Measurements from ENCODE around the gene GRIN2D. TPM values are rescaled to one million over a fixed set of nuclear protein-coding genes. Genes with fewer than 3 reads are reported as not detected.
"Not testable (repeated sequence)": the region's sequence is repeated elsewhere in the genome, so short reads cannot be mapped to it uniquely, and the experiment has no call there.

The GRIN2D gene
- polyA plus RNA-seq, 1 donor from 2014 or later: 1.8 TPM

- Histone ChIP-seq H3K27ac (ENCODE audit: low read length) (no peak overlapping the region), H3K4me3 (ENCODE audit: low read length) (no peak overlapping the region), H3K9ac (ENCODE audit: low read length) (no peak overlapping the region), H3K4me2 (ENCODE audit: low read length) (no peak overlapping the region), H3K9me2 (ENCODE audit: insufficient read depth, low read length) (no peaks in the 10 kb centered on the region), H3F3A (ENCODE audit: insufficient read depth, low read length, poor library complexity, severe bottlenecking) (no peaks in the 10 kb centered on the region), H3K36me3 (ENCODE audit: insufficient read depth, low read length) (no peaks in the 10 kb centered on the region), H3K27me3 (ENCODE audit: insufficient read depth, low read depth, low read length) (no peaks in the 10 kb centered on the region), H2AFZ (ENCODE audit: low read depth, low read length) (no peak overlapping the region), H3K9me3 (ENCODE audit: low read length) (no peaks in the 10 kb centered on the region), H4K20me1 (ENCODE audit: insufficient read depth) (no peaks in the 10 kb centered on the region), H3K79me2 (replicated peaks; ENCODE audit: insufficient read depth, low read length) (no peaks in the 10 kb centered on the region)
- TF ChIP-seq EP300 (conservative IDR thresholded peaks at IDR 0.05; ENCODE audit: poor library complexity, severe bottlenecking) (no peak), MXI1 (conservative IDR thresholded peaks at IDR 0.05; ENCODE audit: poor library complexity, severe bottlenecking) (no peak)
- TF ChIP-seq, protein P1, sequence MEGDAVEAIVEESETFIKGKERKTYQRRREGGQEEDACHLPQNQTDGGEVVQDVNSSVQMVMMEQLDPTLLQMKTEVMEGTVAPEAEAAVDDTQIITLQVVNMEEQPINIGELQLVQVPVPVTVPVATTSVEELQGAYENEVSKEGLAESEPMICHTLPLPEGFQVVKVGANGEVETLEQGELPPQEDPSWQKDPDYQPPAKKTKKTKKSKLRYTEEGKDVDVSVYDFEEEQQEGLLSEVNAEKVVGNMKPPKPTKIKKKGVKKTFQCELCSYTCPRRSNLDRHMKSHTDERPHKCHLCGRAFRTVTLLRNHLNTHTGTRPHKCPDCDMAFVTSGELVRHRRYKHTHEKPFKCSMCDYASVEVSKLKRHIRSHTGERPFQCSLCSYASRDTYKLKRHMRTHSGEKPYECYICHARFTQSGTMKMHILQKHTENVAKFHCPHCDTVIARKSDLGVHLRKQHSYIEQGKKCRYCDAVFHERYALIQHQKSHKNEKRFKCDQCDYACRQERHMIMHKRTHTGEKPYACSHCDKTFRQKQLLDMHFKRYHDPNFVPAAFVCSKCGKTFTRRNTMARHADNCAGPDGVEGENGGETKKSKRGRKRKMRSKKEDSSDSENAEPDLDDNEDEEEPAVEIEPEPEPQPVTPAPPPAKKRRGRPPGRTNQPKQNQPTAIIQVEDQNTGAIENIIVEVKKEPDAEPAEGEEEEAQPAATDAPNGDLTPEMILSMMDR (IDR thresholded peaks at IDR 0.05; ENCODE audit: poor library complexity, severe bottlenecking): no peak
Observed at GRCh38 chr19:48370955-48371354, 22.5 kb upstream of the GRIN2D start.

- H3K4me2 ChIP-seq (ENCODE audit: low read length): no peak overlapping the region
- no peak overlapping the region for H2AFZ ChIP-seq (ENCODE audit: low read depth, low read length)
- TF ChIP-seq TAF1 (IDR thresholded peaks at IDR 0.05; ENCODE audit: low read depth) (no peak), POLR2AphosphoS5 (IDR thresholded peaks at IDR 0.05) (no peak), RAD21 (conservative IDR thresholded peaks at IDR 0.05) (no peak), EP300 (conservative IDR thresholded peaks at IDR 0.05; ENCODE audit: poor library complexity, severe bottlenecking) (no peak), EZH2 (IDR thresholded peaks at IDR 0.05; ENCODE audit: borderline replicate concordance, insufficient read depth, low read length, poor library complexity, severe bottlenecking) (no peak), REST (IDR thresholded peaks at IDR 0.05; ENCODE audit: borderline replicate concordance) (no peak), SMC3 (conservative IDR thresholded peaks at IDR 0.05; ENCODE audit: poor library complexity) (no peak), MXI1 (conservative IDR thresholded peaks at IDR 0.05; ENCODE audit: poor library complexity, severe bottlenecking) (no peak)
- TF ChIP-seq, protein P1 (IDR thresholded peaks at IDR 0.05; ENCODE audit: poor library complexity, severe bottlenecking): no peak
- H3F3A ChIP-seq (ENCODE audit: insufficient read depth, low read length, poor library complexity, severe bottlenecking): no peaks in the 10 kb centered on the region
- H3K79me2 ChIP-seq (replicated peaks; ENCODE audit: insufficient read depth, low read length): no peaks in the 10 kb centered on the region
- no peaks in the 10 kb centered on the region for H3K36me3 ChIP-seq (ENCODE audit: insufficient read depth, low read length)
- H4K20me1 ChIP-seq (ENCODE audit: insufficient read depth): no peaks in the 10 kb centered on the region
- no peaks in the 10 kb centered on the region for H3K9me3 ChIP-seq (ENCODE audit: low read length)
- no peaks in the 10 kb centered on the region for H3K27me3 ChIP-seq (ENCODE audit: insufficient read depth, low read depth, low read length)
- no peak overlapping the region for H3K4me3 ChIP-seq (ENCODE audit: low read length)
- no peaks in the 10 kb centered on the region for H3K9me2 ChIP-seq (ENCODE audit: insufficient read depth, low read length)
- H3K27ac ChIP-seq (ENCODE audit: low read length): no peak overlapping the region
- no peak overlapping the region for H3K9ac ChIP-seq (ENCODE audit: low read length)
Observed at GRCh38 chr19:48371367-48371766, 22.1 kb upstream of the GRIN2D start.

DNA sequence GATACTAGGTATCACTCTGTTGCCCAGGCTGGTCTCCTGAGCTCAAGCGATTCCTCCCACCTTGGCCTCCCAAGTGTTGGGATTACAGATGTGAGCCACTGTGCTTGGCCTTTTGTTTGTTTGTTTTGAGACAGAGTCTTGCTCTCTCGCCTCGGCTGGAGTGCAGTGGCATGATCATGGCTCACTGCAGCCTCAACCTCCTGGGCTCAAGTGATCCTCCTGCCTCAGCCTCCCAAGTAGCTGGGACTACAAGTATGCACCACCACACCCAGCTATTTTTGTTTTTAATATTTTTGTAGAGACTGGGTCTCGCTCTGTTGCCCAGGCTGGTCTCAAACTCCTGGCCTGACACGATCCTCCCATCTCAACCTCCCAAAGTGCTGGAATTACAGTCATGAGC is 21.7 kb upstream of the GRIN2D start:
- H3K9ac ChIP-seq (ENCODE audit: low read length); H3K79me2 ChIP-seq (replicated peaks; ENCODE audit: insufficient read depth, low read length); H3K4me2 ChIP-seq (ENCODE audit: low read length); H3K9me3 ChIP-seq (ENCODE audit: low read length); H3K9me2 ChIP-seq (ENCODE audit: insufficient read depth, low read length); H3F3A ChIP-seq (ENCODE audit: insufficient read depth, low read length, poor library complexity, severe bottlenecking); H2AFZ ChIP-seq (ENCODE audit: low read depth, low read length); H3K27me3 ChIP-seq (ENCODE audit: insufficient read depth, low read depth, low read length); H3K36me3 ChIP-seq (ENCODE audit: insufficient read depth, low read length); H3K4me3 ChIP-seq (ENCODE audit: low read length); H3K27ac ChIP-seq (ENCODE audit: low read length); H4K20me1 ChIP-seq (ENCODE audit: insufficient read depth): not testable (repeated sequence)
